B cell (primary cell): ENCODE measurements around the gene ATP1B3. TPM values are rescaled to one million over a fixed set of nuclear protein-coding genes. Genes with fewer than 3 reads are reported as not detected.

Source experiments
- ATAC-seq: fragments of 200-7000 bp; cut with Tn5 transposase; one replicate; pipeline ENCODE4 v1.10.0; 2021; ENCODE audit warnings: low read depth, mild to moderate bottlenecking, moderate number of reproducible peaks, moderate library complexity
- CTCF ChIA-PET: fragments of 350-600 bp; sonication (Branson Sonifier 250); formaldehyde crosslinking; loops from one replicate; lab custom pipeline; 2021; ENCODE audit warnings: antibody characterized with exemption, inconsistent platforms; lab: Charles Lee
- POLR2A ChIA-PET: fragments of 350-600 bp; sonication (Branson Sonifier 250); formaldehyde crosslinking; loops from one replicate; lab custom pipeline; 2021; ENCODE audit warnings: antibody characterized with exemption; lab: Charles Lee
- DNase-seq: peaks from one replicate; pipeline ENCODE4 v3.0.0; 2013
- H2AFZ ChIP-seq: 2 replicates; pipeline ENCODE4 v1.6.1; 2012; ENCODE audit warnings: mild to moderate bottlenecking, low read depth, low read length; ENCODE audit not compliant: insufficient read depth, poor library complexity, severe bottlenecking
- H3K27ac ChIP-seq, 2 donors: 1 replicate in 1 of 2; 2 replicates in 1 of 2; pipeline ENCODE4 v1.5.1; 2012 to 2013; ENCODE audit warnings: low read length in 2 of 2, mild to moderate bottlenecking in 2 of 2, moderate library complexity in 1 of 2
- H3K27me3 ChIP-seq, 4 experiments: fragments of 200-600 bp in 1 of 4; sonication (generic) in 1 of 4; replicated peaks in 1 of 4; 1 replicate in 2 of 4; 2 replicates in 2 of 4; pipeline versions ENCODE4 v1.6.1 to v1.7.0; 2013 to 2016; ENCODE audit warnings: low read length in 3 of 4, mild to moderate bottlenecking in 2 of 4, mixed read lengths in 1 of 4, moderate library complexity in 1 of 4; ENCODE audit not compliant: insufficient read depth in 4 of 4, control insufficient read depth in 3 of 4; ENCODE audit errors: control extremely low read depth in 1 of 4
- H3K36me3 ChIP-seq, 2 experiments: replicated peaks in 1 of 2; 1 replicate in 1 of 2; 2 replicates in 1 of 2; pipeline versions ENCODE4 v1.6.1 to v1.7.1; 2013; ENCODE audit warnings: low read length in 1 of 2; ENCODE audit not compliant: insufficient read depth in 2 of 2, control insufficient read depth in 1 of 2; ENCODE audit errors: control extremely low read depth in 1 of 2, extremely low read depth in 1 of 2
- H3K4me1 ChIP-seq, 2 donors: fragments of 200-600 bp in 1 of 2; sonication (generic) in 1 of 2; 1 replicate in 1 of 2; 2 replicates in 1 of 2; pipeline versions ENCODE4 v1.5.1 to v1.6.1; 2013 to 2017; ENCODE audit warnings: low read length in 2 of 2; ENCODE audit not compliant: control insufficient read depth in 2 of 2, insufficient read depth in 2 of 2
- H3K4me2 ChIP-seq: replicated peaks from 2 replicates; pipeline ENCODE3; 2012; ENCODE audit warnings: mild to moderate bottlenecking, low read depth, low read length; ENCODE audit not compliant: poor library complexity, severe bottlenecking
- H3K4me3 ChIP-seq, 5 experiments: fragments of 200-600 bp in 1 of 5; sonication (generic) in 1 of 5; 1 replicate in 3 of 5; 2 replicates in 2 of 5; pipeline versions ENCODE4 v1.5.1 to v1.7.0; 2011 to 2016; ENCODE audit warnings: low read length in 4 of 5, mild to moderate bottlenecking in 4 of 5, low read depth in 2 of 5, control low read depth in 1 of 5, moderate library complexity in 1 of 5; ENCODE audit not compliant: insufficient read depth in 1 of 5; ENCODE audit errors: control extremely low read depth in 1 of 5, extremely low read depth in 1 of 5
- H3K79me2 ChIP-seq: fragments of 200-600 bp; sonication (generic); one replicate; pipeline ENCODE4 v1.6.0; 2016; ENCODE audit warnings: low read length; ENCODE audit not compliant: control insufficient read depth, insufficient read depth
- H3K9ac ChIP-seq: fragments of 200-600 bp; sonication (generic); 2 replicates; pipeline ENCODE4 v1.6.1; 2017; ENCODE audit warnings: mild to moderate bottlenecking, low read length, moderate library complexity
- H3K9me3 ChIP-seq, 3 donors: one replicate each; pipeline versions ENCODE4 v1.6.1 to v1.7.1; 2013; ENCODE audit warnings: low read length in 2 of 3; ENCODE audit not compliant: control insufficient read depth in 2 of 3, insufficient read depth in 1 of 3; ENCODE audit errors: control extremely low read depth in 1 of 3
- H4K20me1 ChIP-seq: 2 replicates; pipeline ENCODE4 v1.6.0; 2012; ENCODE audit warnings: mild to moderate bottlenecking, low read length; ENCODE audit not compliant: insufficient read depth, control insufficient read depth, poor library complexity, severe bottlenecking
- H3K27ac Mint-ChIP-seq: one replicate; pipeline ENCODE4 v1.8.0; 2021; ENCODE audit warnings: mixed read lengths
- H3K27me3 Mint-ChIP-seq: one replicate; pipeline ENCODE4 v1.8.0; 2021; ENCODE audit warnings: mixed read lengths
- H3K4me1 Mint-ChIP-seq: one replicate; pipeline ENCODE4 v1.8.0; 2021; ENCODE audit warnings: mixed read lengths
- H3K4me3 Mint-ChIP-seq: one replicate; pipeline ENCODE4 v1.8.0; 2021; ENCODE audit warnings: mixed read lengths
- H3K9me3 Mint-ChIP-seq: one replicate; pipeline ENCODE4 v1.8.0; 2022; ENCODE audit warnings: mixed read lengths; ENCODE audit not compliant: insufficient read depth
- CTCF ChIP-seq: fragments of 200-600 bp; IDR thresholded peaks from one replicate; pipeline ENCODE4 v1.8.0; 2022; ENCODE audit warnings: antibody characterized with exemption, mild to moderate bottlenecking
- EZH2 ChIP-seq: IDR thresholded peaks from 2 replicates; pipeline ENCODE4 v1.6.1; 2012; ENCODE audit warnings: borderline replicate concordance, low read depth, mild to moderate bottlenecking, moderate library complexity, low read length; ENCODE audit not compliant: insufficient read depth, poor library complexity, severe bottlenecking
- WGBS: methylation state at CpG from one replicate; pipeline ENCODE4 v1.1.5; 2013; ENCODE audit warnings: missing lambda C conversion rate; ENCODE audit not compliant: insufficient coverage; 5-methylcytosine and 5-hydroxymethylcytosine counted together
- intact Hi-C: fragments of 100-400 bp; cut with micrococcal nuclease; formaldehyde crosslinking; loops from one replicate; pipeline ENCODE4 v1.10.0; 2022
- polyA plus RNA-seq: library from polyadenylated mRNA; depleted of rRNA; stranded (reverse); fragments of >200 nt; gene quantifications from 2 replicates; pipeline ENCODE4 v1.2.3, GENCODE V29; 2012
- total RNA-seq, 2 donors: library from RNA; stranded (reverse); fragments of 120-200 nt in 1 of 2; gene quantifications; 1 replicate in 1 of 2; 2 replicates in 1 of 2; pipeline versions ENCODE4 v1.2.3 to v1.2.4, GENCODE V29; 2013 to 2022

ATP1B3 gene
- total and polyA plus RNA-seq, 2 donors (not counting 1 experiment from before 2014, with no cell fraction given) = 20.7 to 28.8 TPM

DNA sequence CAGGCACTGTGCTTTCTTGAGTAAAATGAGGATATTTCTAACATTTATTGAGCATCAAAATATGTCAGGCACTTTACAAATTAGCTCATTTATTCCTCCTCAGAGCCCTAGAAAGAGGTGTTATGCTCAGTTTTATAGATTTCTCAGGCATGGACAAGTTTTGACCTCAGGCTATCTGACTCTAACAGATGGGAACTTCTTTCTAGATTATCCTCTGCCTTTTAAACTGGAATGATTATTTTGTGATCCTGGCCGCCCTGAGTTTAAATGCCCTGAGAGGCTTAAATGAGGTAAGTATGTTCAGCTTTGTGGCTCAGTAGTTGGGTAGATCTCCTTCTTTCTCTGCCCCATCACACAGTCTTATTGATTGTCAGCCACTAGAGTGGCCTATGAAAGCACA is 32.3 kb upstream of the ATP1B3 start:
- ATAC-seq (no peak), DNase-seq (no peak)
- Histone ChIP-seq H2AFZ (no peak overlapping the region), H3K4me2 (no peak overlapping the region), H3K9me3 (peaks cover 0 to 4% (median 0%) of the 10 kb centered on the region in 3 donors), H3K36me3 (no peaks in the 10 kb centered on the region), H3K4me3 (no peak overlapping the region), H3K27ac (no peak overlapping the region), H3K4me1 (no peaks in the 10 kb centered on the region), H3K9ac (no peak overlapping the region), H3K27me3 (no peaks in the 10 kb centered on the region), H4K20me1 (no peaks in the 10 kb centered on the region), H3K79me2 (no peaks in the 10 kb centered on the region)
- Mint-ChIP-seq H3K27me3 (peaks cover 6% of the 10 kb centered on the region), H3K27ac (no peak overlapping the region), H3K9me3 (no peaks in the 10 kb centered on the region), H3K4me3 (no peak overlapping the region), H3K4me1 (no peaks in the 10 kb centered on the region)
- ChIA-PET POLR2A (no interaction called here), CTCF (no interaction called here)
- TF ChIP-seq EZH2 (no peak), CTCF (no peak)
- WGBS = no CpG with 5 or more reads among the region's 1 CpG
- intact Hi-C loops = no loop called here

DNA sequence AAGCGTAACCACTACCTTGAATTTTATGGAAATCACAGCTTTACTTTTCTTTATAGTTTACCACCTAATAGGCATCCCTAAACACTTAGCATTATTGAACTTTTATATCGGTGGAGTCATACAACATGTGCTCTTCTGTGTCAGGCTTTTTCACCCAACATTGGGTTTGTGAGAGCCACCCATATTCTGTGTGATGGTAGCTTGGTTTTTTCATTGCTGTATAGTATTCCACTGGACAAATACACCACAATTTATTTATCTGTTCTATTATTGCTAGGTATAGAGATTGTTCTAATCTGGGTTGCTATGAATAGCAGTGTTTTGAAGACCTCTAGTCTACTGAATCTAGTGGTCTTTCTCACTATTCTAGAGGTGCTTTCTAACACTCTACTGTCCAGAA is 31.6 kb upstream of the ATP1B3 start:
- H3K4me1 Mint-ChIP-seq = no peaks in the 10 kb centered on the region
- H3K4me3 Mint-ChIP-seq = no peak overlapping the region
- Histone ChIP-seq H3K4me1 (no peaks in the 10 kb centered on the region), H4K20me1 (no peaks in the 10 kb centered on the region), H3K27me3 (no peaks in the 10 kb centered on the region), H3K9ac (no peak overlapping the region), H2AFZ (no peak overlapping the region), H3K27ac (no peak overlapping the region), H3K79me2 (no peaks in the 10 kb centered on the region), H3K4me2 (no peak overlapping the region), H3K4me3 (no peak overlapping the region), H3K36me3 (no peaks in the 10 kb centered on the region), H3K9me3 (peaks cover 0 to 4% (median 0%) of the 10 kb centered on the region in 3 donors)
- intact Hi-C loops = no loop called here
- ChIA-PET CTCF (no interaction called here), POLR2A (no interaction called here)
- no peak for TF ChIP-seq CTCF
- no peak for TF ChIP-seq EZH2
- WGBS = 93% methylated on average over 1 of the region's 2 CpGs
- no peaks in the 10 kb centered on the region for H3K9me3 Mint-ChIP-seq
- DNase-seq (no peak), ATAC-seq (no peak)
- H3K27ac Mint-ChIP-seq = no peak overlapping the region
- H3K27me3 Mint-ChIP-seq = peaks cover 11% of the 10 kb centered on the region
